SK-N-SH treated with all-trans-retinoic acid at 6 μM for 48 hours (cell line): ENCODE results near the gene PPP2R2C.

Source experiments
- ARNTL ChIP-seq: fragments of 450-650 bp; formaldehyde crosslinking; IDR thresholded peaks from 2 replicates; pipeline ENCODE4 v1.5.0; 2020; ENCODE audit warnings: low read depth, mild to moderate bottlenecking, moderate library complexity, borderline replicate concordance
- BACH2 ChIP-seq: fragments of 250-450 bp; sonication (Bioruptor Pico); IDR thresholded peaks from 2 replicates; pipeline ENCODE4 v1.9.0; 2021; ENCODE audit warnings: mild to moderate bottlenecking, borderline replicate concordance
- CSDC2 ChIP-seq: fragments of 250-450 bp; sonication (Bioruptor Pico); IDR thresholded peaks from 2 replicates; pipeline ENCODE4 v1.5.0; 2020; ENCODE audit warnings: mild to moderate bottlenecking, moderate library complexity
- ESRRG ChIP-seq: fragments of 250-450 bp; sonication (Bioruptor Pico); IDR thresholded peaks from 2 replicates; pipeline ENCODE4 v1.6.1; 2021; ENCODE audit warnings: mild to moderate bottlenecking
- ISL1 ChIP-seq: fragments of 250-450 bp; sonication (Bioruptor Pico); IDR thresholded peaks from 2 replicates; pipeline ENCODE4 v2.1.2; 2022; ENCODE audit warnings: mild to moderate bottlenecking, moderate library complexity
- PATZ1 ChIP-seq: fragments of 250-450 bp; sonication (Bioruptor Pico); IDR thresholded peaks from 2 replicates; pipeline ENCODE4 v1.8.0; 2020; ENCODE audit warnings: mild to moderate bottlenecking, moderate library complexity, borderline replicate concordance
- PPARA ChIP-seq: fragments of 250-450 bp; sonication (Bioruptor Pico); IDR thresholded peaks from 2 replicates; pipeline ENCODE4 v1.5.0; 2020; ENCODE audit warnings: mild to moderate bottlenecking, borderline replicate concordance
- ZFP3 ChIP-seq: fragments of 250-450 bp; sonication (Bioruptor Pico); IDR thresholded peaks from 2 replicates; pipeline ENCODE4 v1.5.0; 2020; ENCODE audit warnings: mild to moderate bottlenecking, moderate library complexity
- ZNF70 ChIP-seq: fragments of 450-650 bp; formaldehyde crosslinking; IDR thresholded peaks from 2 replicates; pipeline ENCODE4 v1.5.0; 2020; ENCODE audit warnings: mild to moderate bottlenecking, moderate library complexity

GRCh38 chr4:6393066-6393465 is 79.3 kb downstream of the PPP2R2C start:
- TF ChIP-seq BACH2 (CRISPR knock-in tag) (no peak), ZNF70 (CRISPR knock-in tag) (no peak), ARNTL (CRISPR knock-in tag) (no peak), PATZ1 (CRISPR knock-in tag) (no peak), ISL1 (no peak), CSDC2 (CRISPR knock-in tag) (no peak), ESRRG (CRISPR knock-in tag) (no peak), PPARA (CRISPR knock-in tag) (no peak), ZFP3 (CRISPR knock-in tag) (no peak)
